T1000 (cell line): ENCODE data around the gene HSDL1.

Experiments
- DNase-seq: peaks from one replicate; lab custom pipeline; 2025; ENCODE audit warnings: mixed read lengths; lab: John Stamatoyannopoulos, UW

Gene HSDL1

DNA sequence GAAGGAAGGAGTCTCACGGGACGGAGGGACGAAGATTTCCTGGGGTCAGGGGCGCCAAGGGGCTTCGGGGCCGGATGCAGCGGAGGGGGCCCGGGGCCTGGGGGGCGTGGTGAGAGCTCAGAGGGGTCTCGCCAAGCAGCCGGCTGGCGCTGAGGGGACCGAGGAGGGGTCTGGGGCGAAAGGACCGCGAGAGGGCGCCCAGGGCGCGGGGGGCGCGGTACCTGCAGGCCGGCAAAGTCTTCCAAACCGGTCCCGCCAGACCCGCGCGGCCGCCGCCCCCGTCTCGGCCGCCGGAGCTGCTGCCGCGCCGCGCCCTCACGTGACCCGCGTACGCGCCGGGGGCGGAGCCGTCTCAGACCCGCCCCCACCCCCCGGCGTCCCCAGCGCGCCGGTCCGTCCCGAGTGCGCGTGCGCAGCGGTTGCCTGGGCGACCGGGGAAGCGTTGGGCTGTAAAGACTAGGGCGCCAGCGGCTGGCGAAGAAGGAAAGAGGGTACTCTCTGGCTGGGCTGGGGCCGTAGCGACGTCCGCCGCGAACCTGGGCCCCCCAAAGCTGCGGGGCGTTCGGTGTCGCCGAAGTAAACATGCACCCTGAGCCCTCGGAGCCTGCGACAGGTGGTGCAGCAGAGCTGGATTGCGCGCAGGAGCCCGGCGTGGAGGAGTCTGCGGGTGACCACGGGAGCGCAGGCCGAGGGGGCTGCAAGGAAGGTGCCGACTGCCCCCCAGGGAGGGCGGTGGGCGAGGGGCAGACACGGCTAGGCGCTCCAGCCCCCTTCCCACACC is at the start of gene HSDL1, which contains the start of gene DNAAF1:
HSDL1 (minus strand) TSS at position 319 of the 781 bp plus-strand sequence. CDS start 13,856 bp downstream, outside the sequence.
DNAAF1 (plus strand) TSS at position 450 of the 781 bp plus-strand sequence; CDS start at position 583, 133 bp downstream.
- DNase-seq = peak; percentile 75

DNA sequence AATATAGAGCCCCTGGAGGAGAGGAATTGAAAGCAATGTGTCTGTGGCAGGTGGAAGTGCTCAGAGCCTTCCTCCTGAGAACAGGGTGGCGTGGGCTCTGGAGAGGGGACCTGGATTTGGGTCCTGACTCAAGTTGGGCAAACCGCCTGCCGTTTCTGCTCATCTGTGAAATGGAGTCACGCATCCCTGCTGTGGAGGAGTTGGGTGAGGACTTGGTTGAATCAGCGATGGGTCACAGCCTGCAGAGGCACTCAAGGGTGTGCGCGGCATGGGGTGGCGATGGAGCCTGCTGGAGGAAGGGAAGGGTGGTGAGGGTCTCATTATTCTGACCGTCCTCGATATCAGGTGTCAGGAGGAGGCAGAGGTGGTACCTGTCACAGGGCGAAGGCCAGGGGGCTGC is 49.0 kb upstream of the HSDL1 start:
- no peak for DNase-seq

DNA sequence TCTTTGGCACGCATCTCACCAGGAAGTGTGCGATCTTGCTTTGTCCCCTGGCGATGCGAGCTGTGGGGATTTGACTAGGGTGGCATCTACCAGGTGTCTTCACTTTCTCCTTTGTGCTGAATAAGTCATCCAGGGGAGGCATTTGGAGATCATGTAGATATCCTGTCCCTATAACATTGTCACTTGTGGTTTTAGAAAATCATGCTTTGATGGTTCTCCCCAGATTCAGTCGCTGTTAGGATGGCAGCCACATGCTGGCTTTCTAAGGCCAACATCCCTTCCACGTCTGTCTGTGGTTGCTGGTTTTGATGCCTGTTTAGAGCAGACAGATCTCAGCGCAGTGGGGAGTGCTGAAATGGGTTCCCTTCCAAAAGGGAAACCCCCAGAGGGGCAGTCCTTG is 48.5 kb upstream of the HSDL1 start:
- DNase-seq = no peak

- no peak for DNase-seq
These were observed 46.5 kb upstream of the HSDL1 start for GRCh38 chr16:84191466-84191865.

GRCh38 chr16:84190731-84191388 is 45.9 kb upstream of the HSDL1 start, which contains the start of gene ADAD2:
Gene ADAD2, plus strand, starts transcription at chr16:84191157. Its CDS starts 74 bp downstream, at chr16:84191231.
- no peak for DNase-seq

GRCh38 chr16:84186685-84187437 is 41.9 kb upstream of the HSDL1 start, which contains the start of gene TAF1C:
Gene TAF1C, minus strand, starts transcription at chr16:84187057. Its CDS starts 2,069 bp downstream, at chr16:84184988.
- peak; percentile 78 for DNase-seq

DNA sequence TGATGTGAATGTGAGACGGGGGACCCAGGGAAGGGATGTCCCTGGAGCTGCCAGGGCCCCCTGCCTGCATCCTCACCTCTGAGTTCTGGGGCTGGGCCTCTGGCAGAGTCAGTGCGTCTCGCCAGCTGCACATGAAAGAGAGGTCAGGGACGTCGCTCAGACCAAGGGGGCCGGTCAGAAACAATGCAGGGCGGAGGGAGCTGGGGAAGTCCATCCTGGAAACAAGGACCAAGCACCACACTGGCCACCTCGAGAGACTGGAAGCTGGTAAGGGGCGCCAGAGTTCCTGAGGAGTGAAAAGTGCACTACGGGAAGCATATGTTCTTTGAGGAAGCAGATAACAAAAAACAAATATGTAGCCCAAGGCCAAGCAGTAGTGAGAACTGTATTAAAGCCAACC is 39.8 kb upstream of the HSDL1 start:
- no peak for DNase-seq

- DNase-seq = no peak
These were observed 39.1 kb upstream of the HSDL1 start for GRCh38 chr16:84183911-84184591.

DNA sequence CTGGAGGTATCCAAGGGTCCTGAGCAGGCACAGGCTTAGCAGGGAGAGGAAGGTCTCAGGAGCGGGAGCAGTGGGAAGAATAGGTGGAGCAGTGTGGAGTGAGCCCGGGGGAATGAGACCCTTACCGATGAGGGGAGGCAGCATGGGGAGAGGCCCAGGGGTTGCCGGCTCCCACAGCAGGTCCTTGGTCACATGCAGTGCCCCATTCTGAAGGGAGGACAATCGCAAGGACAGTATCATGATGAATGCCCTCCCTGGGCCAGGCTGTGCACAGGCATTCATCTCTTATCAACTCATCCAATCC is 38.5 kb upstream of the HSDL1 start:
- no peak for DNase-seq

DNA sequence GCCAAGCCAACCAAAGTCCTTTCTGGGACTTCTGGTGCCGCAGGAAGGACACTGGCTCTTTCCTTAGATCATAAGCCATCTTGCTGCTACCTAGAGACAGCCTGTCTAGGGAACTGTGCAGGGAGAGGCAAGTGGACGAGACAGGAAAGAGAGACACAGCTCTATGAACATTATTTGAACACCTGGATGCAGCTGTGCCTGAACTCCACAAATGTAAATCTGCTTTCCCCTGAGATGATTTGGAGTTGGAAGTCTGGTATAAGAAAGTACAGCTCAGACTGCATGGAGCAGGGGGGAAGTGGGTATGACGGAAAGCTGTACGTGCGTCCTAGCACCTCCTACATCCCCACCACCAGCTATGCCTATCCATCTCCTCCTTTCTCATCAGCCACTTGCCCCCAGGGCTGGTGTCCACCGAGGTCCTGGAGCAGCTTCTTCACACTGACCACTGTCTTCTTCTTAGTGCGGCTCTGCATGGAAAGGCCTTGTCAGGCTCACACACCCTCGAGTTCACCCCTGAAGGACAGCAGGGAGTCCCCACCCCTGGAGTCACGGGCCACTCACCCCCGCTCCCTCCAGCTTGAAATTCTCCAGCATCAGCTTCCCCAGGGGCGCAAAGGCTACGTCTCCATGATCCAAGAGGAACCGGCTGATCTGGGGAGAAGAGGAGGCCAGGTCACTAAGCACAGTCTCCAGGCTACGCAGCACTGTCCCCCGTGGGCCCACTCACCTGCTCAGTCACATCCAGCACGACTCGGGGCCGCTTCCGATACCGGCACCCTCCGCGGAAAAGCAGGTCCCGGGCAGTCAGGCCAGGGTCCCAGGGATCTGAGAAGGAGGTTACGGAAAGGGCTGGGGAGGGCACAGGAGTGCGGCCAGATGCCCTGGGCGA is 37.9 kb upstream of the HSDL1 start:
- no peak for DNase-seq

DNA sequence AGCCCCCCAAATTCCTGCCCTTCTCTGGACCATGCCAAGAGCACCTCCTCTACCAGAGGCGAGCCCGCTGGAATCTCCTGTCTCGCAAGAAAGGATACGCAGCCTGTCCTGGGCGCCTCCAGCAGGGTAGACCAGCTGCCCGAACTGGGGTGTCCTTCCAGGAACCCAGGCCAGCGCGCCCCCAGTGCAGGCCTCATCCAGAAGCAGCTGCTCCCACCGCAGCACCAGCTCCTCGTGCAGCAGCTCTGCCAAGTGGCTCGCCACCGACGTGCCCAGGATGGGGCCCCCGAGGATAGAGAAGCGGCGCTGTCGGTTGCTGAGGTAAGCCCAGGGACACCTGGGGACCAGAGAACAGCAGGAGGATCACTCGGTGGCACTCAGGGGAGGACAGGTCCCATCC is 37.1 kb upstream of the HSDL1 start:
- DNase-seq = no peak

- DNase-seq = no peak
These were observed 36.4 kb upstream of the HSDL1 start for GRCh38 chr16:84181144-84181915.

DNA sequence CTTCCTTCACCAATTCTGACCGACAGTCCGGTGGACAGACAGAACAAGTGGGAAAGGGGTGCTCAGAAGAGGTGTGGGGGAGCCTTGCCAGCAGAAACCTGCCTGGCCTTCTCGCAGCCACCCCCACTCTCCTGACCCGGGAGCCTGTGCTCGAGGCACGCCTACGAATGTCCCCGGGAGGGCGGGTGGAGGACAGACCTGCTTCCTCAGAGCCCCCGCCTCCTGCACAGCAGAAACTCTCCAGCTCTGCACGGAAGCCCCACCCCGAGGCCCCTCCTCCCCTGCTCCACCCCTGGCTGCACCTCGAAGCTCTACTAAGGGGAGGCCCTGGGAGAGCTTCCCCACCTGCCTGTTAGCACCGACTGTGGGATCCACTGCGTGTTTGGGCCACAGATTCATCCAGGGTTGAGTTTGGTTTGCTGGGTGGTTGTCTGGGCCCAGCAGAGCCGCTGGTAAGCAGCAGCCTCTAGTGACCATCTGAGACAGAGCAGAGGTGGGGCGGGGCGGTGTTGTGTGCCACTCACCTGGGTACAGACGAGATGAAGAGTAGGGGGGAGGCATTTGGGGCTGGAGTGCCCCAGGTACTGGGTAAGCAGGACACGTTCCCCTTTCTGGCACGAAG is 35.7 kb upstream of the HSDL1 start:
- DNase-seq = no peak

- DNase-seq = no peak
These were observed 34.8 kb upstream of the HSDL1 start for GRCh38 chr16:84179612-84180320.

GRCh38 chr16:84178892-84179611 is 34.1 kb upstream of the HSDL1 start:
- DNase-seq = no peak

- no peak for DNase-seq
These were observed 33.3 kb upstream of the HSDL1 start for GRCh38 chr16:84178146-84178765.

GRCh38 chr16:84177741-84178073 is 32.7 kb upstream of the HSDL1 start:
- DNase-seq = no peak
